Right renal pelvis (tissue), 4 donors: ENCODE results near the gene IQGAP3. TPM values are rescaled to one million over a fixed set of nuclear protein-coding genes. Genes with fewer than 3 reads are reported as not detected.
"Not testable (repeated sequence)": the region's sequence is repeated elsewhere in the genome, so short reads cannot be mapped to it uniquely, and the experiment has no call there.

ENCODE experiments used
- DNase-seq, 4 donors: peaks; one replicate each; pipeline ENCODE4 v3.0.0-alpha.2; 2013; ENCODE audit warnings: low read depth in 4 of 4, low spot score in 3 of 4, missing footprints in 1 of 4
- polyA plus RNA-seq, 4 donors: library from polyadenylated mRNA; unstranded; fragments of 120-200 nt; gene quantifications; one replicate each; pipeline ENCODE4 v1.2.1, GENCODE V29; 2013; ENCODE audit not compliant: insufficient read length in 4 of 4

The IQGAP3 gene
- polyA plus RNA-seq, 4 donors: 11.2 to 13.2 (median 12.3) TPM

- no peak for DNase-seq
Observed at GRCh38 chr1:156578055-156578454, 5.7 kb upstream of the IQGAP3 start.

GRCh38 chr1:156577550-156577949, 5.2 kb upstream of the IQGAP3 start:
- DNase-seq: no peak

- DNase-seq: no peak
Observed at GRCh38 chr1:156574039-156574633, 1.8 kb upstream of the IQGAP3 start.

- DNase-seq: no peak
Observed at GRCh38 chr1:156572663-156573018, 276 bp upstream of the IQGAP3 start.

- no peak for DNase-seq
Observed at GRCh38 chr1:156571261-156571852, 1.0 kb downstream of the IQGAP3 start.

GRCh38 chr1:156566436-156566835, 5.9 kb downstream of the IQGAP3 start:
- no peak for DNase-seq

- DNase-seq: no peak
Observed at GRCh38 chr1:156565519-156565918, 6.8 kb downstream of the IQGAP3 start.

GRCh38 chr1:156560585-156561163, 11.7 kb downstream of the IQGAP3 start:
- DNase-seq: no peak

GRCh38 chr1:156559797-156560385, 12.5 kb downstream of the IQGAP3 start:
- no peak for DNase-seq

GRCh38 chr1:156559086-156559796, 13.1 kb downstream of the IQGAP3 start:
- no peak for DNase-seq

GRCh38 chr1:156556354-156556753, 16.0 kb downstream of the IQGAP3 start:
- DNase-seq: no peak

- no peak for DNase-seq
Observed at GRCh38 chr1:156555715-156556114, 16.6 kb downstream of the IQGAP3 start.

GRCh38 chr1:156554971-156555370, 17.4 kb downstream of the IQGAP3 start:
- DNase-seq: no peak

- DNase-seq: no peak
Observed at GRCh38 chr1:156553860-156554485, 18.4 kb downstream of the IQGAP3 start.

GRCh38 chr1:156552937-156553336, 19.4 kb downstream of the IQGAP3 start:
- DNase-seq: not testable (repeated sequence)

GRCh38 chr1:156552518-156552917, 19.8 kb downstream of the IQGAP3 start:
- DNase-seq: no peak

- no peak for DNase-seq
Observed at GRCh38 chr1:156551869-156552268, 20.5 kb downstream of the IQGAP3 start.

GRCh38 chr1:156551066-156551643, 21.2 kb downstream of the IQGAP3 start:
- DNase-seq: no peak

GRCh38 chr1:156550346-156550745, 22.0 kb downstream of the IQGAP3 start:
- no peak for DNase-seq

GRCh38 chr1:156549831-156550230, 22.5 kb downstream of the IQGAP3 start:
- DNase-seq: no peak

- no peak for DNase-seq
Observed at GRCh38 chr1:156549390-156549789, 23.0 kb downstream of the IQGAP3 start.
